ENCODE data around the gene MCTP2. TPM values are rescaled to one million over a fixed set of nuclear protein-coding genes. Genes with fewer than 3 reads are reported as not detected.

MCTP2 gene
- polyA plus RNA-seq (2014; cell fraction: cytosol; rRNA removed): 0.01 TPM in 1 of 2 replicates, not detected in the other
- polyA plus RNA-seq (2014; cell fraction: nucleus; rRNA removed): 0.21 TPM in 1 of 2 replicates, not detected in the other

GRCh38 chr15:94230883-94231722 lies at the start of gene MCTP2:
MCTP2 (plus strand) TSS chr15:94231561; CDS start chr15:94298266, 66,705 bp downstream.
- DNase-seq (ENCODE audit: low spot score): no peak

GRCh38 chr15:94182883-94183282 lies 48.5 kb upstream of the MCTP2 start:
- no peak for DNase-seq (ENCODE audit: low spot score)

- no peak for DNase-seq (ENCODE audit: low spot score)
Observed at GRCh38 chr15:94185547-94186236, 45.7 kb upstream of the MCTP2 start.

- DNase-seq (ENCODE audit: low spot score): no peak
Observed at GRCh38 chr15:94186770-94187331, 44.5 kb upstream of the MCTP2 start.

- no peak for DNase-seq (ENCODE audit: low spot score)
Observed at GRCh38 chr15:94193906-94194305, 37.5 kb upstream of the MCTP2 start.

GRCh38 chr15:94196531-94196930 lies 34.8 kb upstream of the MCTP2 start:
- DNase-seq (ENCODE audit: low spot score): no peak

- DNase-seq (ENCODE audit: low spot score): no peak
Observed at GRCh38 chr15:94198633-94199032, 32.7 kb upstream of the MCTP2 start.

- no peak for DNase-seq (ENCODE audit: low spot score)
Observed at GRCh38 chr15:94199725-94200124, 31.6 kb upstream of the MCTP2 start.

GRCh38 chr15:94203306-94203705 lies 28.1 kb upstream of the MCTP2 start:
- no peak for DNase-seq (ENCODE audit: low spot score)

- DNase-seq (ENCODE audit: low spot score): no peak
Observed at GRCh38 chr15:94205366-94205765, 26.0 kb upstream of the MCTP2 start.

- no peak for DNase-seq (ENCODE audit: low spot score)
Observed at GRCh38 chr15:94206463-94207167, 24.7 kb upstream of the MCTP2 start.

GRCh38 chr15:94212291-94212690 lies 19.1 kb upstream of the MCTP2 start:
- DNase-seq (ENCODE audit: low spot score): no peak

GRCh38 chr15:94225616-94226015 lies 5.7 kb upstream of the MCTP2 start:
- no peak for DNase-seq (ENCODE audit: low spot score)

- DNase-seq (ENCODE audit: low spot score): no peak
Observed at GRCh38 chr15:94228611-94229010, 2.8 kb upstream of the MCTP2 start.

- DNase-seq (ENCODE audit: low spot score): no peak
Observed at GRCh38 chr15:94229591-94230369, 1.6 kb upstream of the MCTP2 start.

GRCh38 chr15:94230431-94230882 lies 904 bp upstream of the MCTP2 start:
- no peak for DNase-seq (ENCODE audit: low spot score)

- no peak for DNase-seq (ENCODE audit: low spot score)
Observed at GRCh38 chr15:94231723-94232468, 535 bp downstream of the MCTP2 start.

- no peak for DNase-seq (ENCODE audit: low spot score)
Observed at GRCh38 chr15:94233441-94233840, 2.1 kb downstream of the MCTP2 start.

- DNase-seq (ENCODE audit: low spot score): no peak
Observed at GRCh38 chr15:94234300-94234699, 2.9 kb downstream of the MCTP2 start.

- DNase-seq (ENCODE audit: low spot score): no peak
Observed at GRCh38 chr15:94235041-94235440, 3.7 kb downstream of the MCTP2 start.
